Nephron (organoid): ENCODE data around the gene CAMTA1.

Experiments
- H3K27ac Mint-ChIP-seq, 3 experiments: 2 replicates each; pipeline ENCODE4 v1.8.0; 2020; ENCODE audit warnings: mixed read lengths in 3 of 3, mild to moderate bottlenecking in 2 of 3, moderate library complexity in 1 of 3
- H3K27me3 Mint-ChIP-seq: 2 replicates; pipeline ENCODE4 v1.8.0; 2021; ENCODE audit warnings: low read depth, mild to moderate bottlenecking, moderate library complexity, mixed read lengths
- H3K36me3 Mint-ChIP-seq: 2 replicates; pipeline ENCODE4 v1.8.0; 2020; ENCODE audit warnings: low read depth, mixed read lengths
- H3K4me1 Mint-ChIP-seq: 2 replicates; pipeline ENCODE4 v1.8.0; 2020; ENCODE audit warnings: mixed read lengths
- H3K4me3 Mint-ChIP-seq, 3 experiments: 2 replicates each; pipeline ENCODE4 v1.8.0; 2020; ENCODE audit warnings: mild to moderate bottlenecking in 3 of 3, mixed read lengths in 3 of 3, moderate library complexity in 2 of 3
- H3K9me3 Mint-ChIP-seq: 2 replicates; pipeline ENCODE4 v1.8.0; 2020; ENCODE audit warnings: mixed read lengths
- TF ChIP-seq, protein P1 (sequence below), 3 experiments: fragments of 200-600 bp; sonication (generic); IDR thresholded peaks; one replicate each; pipeline ENCODE4 v1.5.0; 2021; ENCODE audit warnings: antibody characterized with exemption in 3 of 3; ENCODE audit not compliant: unreplicated experiment in 3 of 3

CAMTA1 gene

DNA sequence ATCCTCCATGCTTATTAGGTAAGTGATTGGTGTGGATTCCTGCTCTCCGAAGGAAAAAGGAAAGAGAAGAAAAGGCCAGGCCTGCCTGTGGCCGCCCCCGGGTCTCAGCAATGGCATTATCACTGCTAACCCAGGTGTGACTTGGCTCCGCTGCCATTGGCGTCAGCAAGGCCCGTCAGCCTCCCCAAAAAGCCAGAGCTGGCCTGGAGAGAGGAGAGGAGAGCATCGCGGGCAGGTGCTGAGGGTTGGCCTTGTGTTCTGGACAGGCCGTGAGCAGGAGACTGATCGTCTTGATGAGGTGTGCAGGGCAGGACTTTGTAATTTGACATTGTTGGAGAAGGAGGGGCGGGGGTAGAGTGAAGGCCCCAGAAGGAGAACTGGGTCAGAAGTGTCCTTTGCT lies 186.4 kb downstream of the CAMTA1 start:
- TF ChIP-seq, protein P1, sequence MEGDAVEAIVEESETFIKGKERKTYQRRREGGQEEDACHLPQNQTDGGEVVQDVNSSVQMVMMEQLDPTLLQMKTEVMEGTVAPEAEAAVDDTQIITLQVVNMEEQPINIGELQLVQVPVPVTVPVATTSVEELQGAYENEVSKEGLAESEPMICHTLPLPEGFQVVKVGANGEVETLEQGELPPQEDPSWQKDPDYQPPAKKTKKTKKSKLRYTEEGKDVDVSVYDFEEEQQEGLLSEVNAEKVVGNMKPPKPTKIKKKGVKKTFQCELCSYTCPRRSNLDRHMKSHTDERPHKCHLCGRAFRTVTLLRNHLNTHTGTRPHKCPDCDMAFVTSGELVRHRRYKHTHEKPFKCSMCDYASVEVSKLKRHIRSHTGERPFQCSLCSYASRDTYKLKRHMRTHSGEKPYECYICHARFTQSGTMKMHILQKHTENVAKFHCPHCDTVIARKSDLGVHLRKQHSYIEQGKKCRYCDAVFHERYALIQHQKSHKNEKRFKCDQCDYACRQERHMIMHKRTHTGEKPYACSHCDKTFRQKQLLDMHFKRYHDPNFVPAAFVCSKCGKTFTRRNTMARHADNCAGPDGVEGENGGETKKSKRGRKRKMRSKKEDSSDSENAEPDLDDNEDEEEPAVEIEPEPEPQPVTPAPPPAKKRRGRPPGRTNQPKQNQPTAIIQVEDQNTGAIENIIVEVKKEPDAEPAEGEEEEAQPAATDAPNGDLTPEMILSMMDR (IDR thresholded peaks at IDR 0.05; ENCODE audit: unreplicated experiment in 3 of 3), result no peak
- H3K9me3 Mint-ChIP-seq, result peaks cover 6% of the 10 kb centered on the region
- peak overlapping the region; percentile 10 to 69 (median 51) for H3K27ac Mint-ChIP-seq
- peaks cover 49% of the 10 kb centered on the region for H3K4me1 Mint-ChIP-seq
- peaks cover 6% of the 10 kb centered on the region for H3K36me3 Mint-ChIP-seq
- H3K4me3 Mint-ChIP-seq, result no peak overlapping the region
- H3K27me3 Mint-ChIP-seq, result peaks cover 24% of the 10 kb centered on the region

- peaks cover 48% of the 10 kb centered on the region for H3K4me1 Mint-ChIP-seq
- H3K9me3 Mint-ChIP-seq, result peaks cover 8% of the 10 kb centered on the region
- H3K27ac Mint-ChIP-seq, result peak overlapping the region in 2 of 3 experiments; percentile 69 to 85
- peaks cover 23% of the 10 kb centered on the region for H3K27me3 Mint-ChIP-seq
- TF ChIP-seq, protein P1 (IDR thresholded peaks at IDR 0.05; ENCODE audit: unreplicated experiment in 3 of 3), result no peak
- H3K36me3 Mint-ChIP-seq, result peaks cover 6% of the 10 kb centered on the region
- H3K4me3 Mint-ChIP-seq, result no peak overlapping the region
Observed at GRCh38 chr1:6972399-6972798, 187.1 kb downstream of the CAMTA1 start.

- Mint-ChIP-seq H3K4me3 (no peak overlapping the region), H3K27ac (no peak overlapping the region), H3K36me3 (peaks cover 6% of the 10 kb centered on the region), H3K27me3 (peaks cover 15% of the 10 kb centered on the region), H3K9me3 (peaks cover 8% of the 10 kb centered on the region), H3K4me1 (peaks cover 38% of the 10 kb centered on the region)
- TF ChIP-seq, protein P1 (IDR thresholded peaks at IDR 0.05; ENCODE audit: unreplicated experiment in 3 of 3), result no peak
Observed at GRCh38 chr1:6975331-6976043, 190.2 kb downstream of the CAMTA1 start.

GRCh38 chr1:6976044-6976375 lies 190.8 kb downstream of the CAMTA1 start:
- H3K4me3 Mint-ChIP-seq, result no peak overlapping the region
- no peak overlapping the region for H3K27ac Mint-ChIP-seq
- peaks cover 6% of the 10 kb centered on the region for H3K36me3 Mint-ChIP-seq
- H3K9me3 Mint-ChIP-seq, result peaks cover 8% of the 10 kb centered on the region
- TF ChIP-seq, protein P1 (IDR thresholded peaks at IDR 0.05; ENCODE audit: unreplicated experiment in 3 of 3), result no peak
- H3K27me3 Mint-ChIP-seq, result peaks cover 15% of the 10 kb centered on the region
- H3K4me1 Mint-ChIP-seq, result peaks cover 33% of the 10 kb centered on the region

- peaks cover 6% of the 10 kb centered on the region for H3K36me3 Mint-ChIP-seq
- no peak overlapping the region for H3K4me3 Mint-ChIP-seq
- TF ChIP-seq, protein P1 (IDR thresholded peaks at IDR 0.05; ENCODE audit: unreplicated experiment in 3 of 3), result no peak
- peaks cover 9% of the 10 kb centered on the region for H3K27me3 Mint-ChIP-seq
- peaks cover 8% of the 10 kb centered on the region for H3K9me3 Mint-ChIP-seq
- no peak overlapping the region for H3K27ac Mint-ChIP-seq
- peaks cover 2% of the 10 kb centered on the region for H3K4me1 Mint-ChIP-seq
Observed at GRCh38 chr1:6979003-6979613, 193.9 kb downstream of the CAMTA1 start.

- H3K4me3 Mint-ChIP-seq, result no peak overlapping the region
- no peaks in the 10 kb centered on the region for H3K36me3 Mint-ChIP-seq
- no peak overlapping the region for H3K27ac Mint-ChIP-seq
- TF ChIP-seq, protein P1 (IDR thresholded peaks at IDR 0.05; ENCODE audit: unreplicated experiment in 3 of 3), result no peak
- peaks cover 16% of the 10 kb centered on the region for H3K4me1 Mint-ChIP-seq
- H3K9me3 Mint-ChIP-seq, result peaks cover 3% of the 10 kb centered on the region
- H3K27me3 Mint-ChIP-seq, result peaks cover 5% of the 10 kb centered on the region
Observed at GRCh38 chr1:6981595-6981994, 196.3 kb downstream of the CAMTA1 start.
